ENCODE results near the gene KRTAP17-1. TPM values are rescaled to one million over a fixed set of nuclear protein-coding genes. Genes with fewer than 3 reads are reported as not detected.
"Not testable (repeated sequence)": the region's sequence is repeated elsewhere in the genome, so short reads cannot be mapped to it uniquely, and the experiment has no call there.

The KRTAP17-1 gene, protein sequence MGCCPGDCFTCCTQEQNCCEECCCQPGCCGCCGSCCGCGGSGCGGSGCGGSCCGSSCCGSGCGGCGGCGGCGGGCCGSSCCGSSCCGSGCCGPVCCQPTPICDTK
- total RNA-seq (not detected), polyA plus RNA-seq (not detected)

- Histone ChIP-seq H3K36me3 (ENCODE audit: insufficient read depth) (no peaks in the 10 kb centered on the region), H3K27ac (ENCODE audit: low read depth) (no peak within 1 kb of the TSS), H3K4me1 (ENCODE audit: insufficient read depth) (no peaks in the 10 kb centered on the region), H3K4me3 (ENCODE audit: low read depth, low read length) (no peak within 1 kb of the TSS)
- DNase-seq (ENCODE audit: extremely low spot score), result no peak
- 70% methylated on average over 24 of the region's 24 CpGs for WGBS
These were observed at the start of gene KRTAP17-1 for GRCh38 chr17:41315204-41315794. Gene KRTAP17-1 (minus strand): TSS chr17:41315710. CDS start chr17:41315650, 60 bp downstream.

DNA sequence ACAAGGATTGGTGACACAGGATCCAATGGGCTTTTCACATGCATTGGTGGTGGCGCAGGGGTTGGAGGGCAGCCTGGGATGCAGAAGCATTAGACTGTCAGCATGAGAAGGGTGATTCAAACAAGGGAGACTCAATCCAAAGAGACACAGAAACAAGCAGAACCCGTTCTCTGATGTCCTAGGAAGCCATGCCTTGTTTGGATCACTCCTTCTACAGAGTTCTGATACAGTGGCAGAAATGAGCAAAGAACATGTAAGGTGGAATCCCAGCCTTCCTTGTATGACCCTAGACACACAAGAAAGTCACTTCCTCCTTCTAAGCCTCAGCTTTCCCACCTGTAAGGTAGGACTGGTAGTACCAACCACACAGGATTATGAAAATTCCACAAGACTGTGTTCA is 48.4 kb upstream of the KRTAP17-1 start:
- no peak for DNase-seq (ENCODE audit: extremely low spot score)
- H3K4me3 ChIP-seq (ENCODE audit: low read depth, low read length), result no peak overlapping the region
- H3K36me3 ChIP-seq (ENCODE audit: insufficient read depth), result no peaks in the 10 kb centered on the region
- 83% methylated on average over 2 of the region's 2 CpGs for WGBS
- no peaks in the 10 kb centered on the region for H3K4me1 ChIP-seq (ENCODE audit: insufficient read depth)
- no peak overlapping the region for H3K27ac ChIP-seq (ENCODE audit: low read depth)

DNA sequence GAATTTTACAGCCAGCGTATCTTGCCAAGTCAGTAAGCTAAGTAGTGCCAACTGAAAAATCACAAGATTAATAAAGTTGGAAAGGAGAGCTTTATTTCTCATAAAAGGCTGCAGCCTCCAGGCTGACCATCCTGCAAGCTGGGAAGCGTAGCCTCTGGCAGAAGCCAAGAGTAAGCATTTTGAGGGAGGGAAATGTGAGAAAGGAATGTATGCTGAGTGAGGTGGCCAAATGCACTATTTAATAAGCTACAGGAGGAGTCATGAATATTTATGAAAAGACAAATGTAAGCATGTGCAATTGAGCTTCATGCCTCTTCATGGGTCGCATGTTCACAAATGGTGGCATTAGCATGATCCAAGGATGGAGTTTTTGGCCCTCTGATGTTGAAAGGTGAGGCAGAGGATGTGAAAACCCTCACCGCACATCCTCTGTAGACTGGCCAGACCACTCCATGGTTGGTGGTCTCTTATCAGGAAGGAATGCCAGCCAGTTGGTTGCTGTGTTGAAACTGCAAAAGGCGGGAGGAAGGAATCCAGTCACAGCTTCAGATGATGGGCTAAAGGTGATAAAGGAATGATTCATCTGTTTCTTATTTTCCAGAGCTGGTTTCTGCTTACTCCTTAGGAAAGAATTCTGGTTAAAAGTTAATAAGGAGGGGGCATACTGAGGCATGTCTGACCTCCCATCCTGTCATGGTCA is 44.9 kb upstream of the KRTAP17-1 start:
- Histone ChIP-seq H3K36me3 (ENCODE audit: insufficient read depth) (no peaks in the 10 kb centered on the region), H3K27ac (ENCODE audit: low read depth) (no peak overlapping the region), H3K4me3 (ENCODE audit: low read depth, low read length) (no peak overlapping the region), H3K4me1 (ENCODE audit: insufficient read depth) (no peaks in the 10 kb centered on the region)
- 64% methylated on average over 5 of the region's 5 CpGs for WGBS
- no peak for DNase-seq (ENCODE audit: extremely low spot score)

- H3K4me3 ChIP-seq (ENCODE audit: low read depth, low read length), result no peak overlapping the region
- H3K4me1 ChIP-seq (ENCODE audit: insufficient read depth), result no peaks in the 10 kb centered on the region
- 79% methylated on average over 4 of the region's 4 CpGs for WGBS
- no peaks in the 10 kb centered on the region for H3K36me3 ChIP-seq (ENCODE audit: insufficient read depth)
- DNase-seq (ENCODE audit: extremely low spot score), result no peak
- no peak overlapping the region for H3K27ac ChIP-seq (ENCODE audit: low read depth)
These were observed 39.0 kb upstream of the KRTAP17-1 start for GRCh38 chr17:41354536-41354935.

GRCh38 chr17:41352597-41353366 is 37.3 kb upstream of the KRTAP17-1 start:
- WGBS, result 73% methylated on average over 7 of the region's 7 CpGs
- Histone ChIP-seq H3K36me3 (ENCODE audit: insufficient read depth) (no peaks in the 10 kb centered on the region), H3K4me1 (ENCODE audit: insufficient read depth) (no peaks in the 10 kb centered on the region), H3K27ac (ENCODE audit: low read depth) (no peak overlapping the region), H3K4me3 (ENCODE audit: low read depth, low read length) (no peak overlapping the region)
- no peak for DNase-seq (ENCODE audit: extremely low spot score)

DNA sequence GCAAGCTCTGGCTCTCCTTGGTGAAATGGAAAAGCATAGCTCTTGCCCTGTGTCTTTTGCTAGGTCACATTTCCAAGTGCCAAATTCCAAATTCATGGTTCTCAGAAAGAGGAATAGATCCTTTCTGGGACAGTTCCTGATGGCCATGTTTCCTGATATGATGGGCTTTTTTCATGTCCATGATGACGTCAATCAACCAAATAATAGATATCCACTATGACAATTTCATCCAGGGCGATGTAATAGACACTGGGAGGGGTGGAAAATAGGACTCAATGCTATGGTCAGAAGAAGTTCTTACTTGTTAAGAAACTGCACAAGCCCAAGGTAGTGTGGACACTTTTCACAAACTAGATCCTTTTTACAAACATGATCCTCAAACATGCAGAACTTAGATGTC is 35.7 kb upstream of the KRTAP17-1 start:
- H3K4me3 ChIP-seq (ENCODE audit: low read depth, low read length), result no peak overlapping the region
- 83% methylated on average over 2 of the region's 2 CpGs for WGBS
- H3K4me1 ChIP-seq (ENCODE audit: insufficient read depth), result no peaks in the 10 kb centered on the region
- no peak for DNase-seq (ENCODE audit: extremely low spot score)
- no peaks in the 10 kb centered on the region for H3K36me3 ChIP-seq (ENCODE audit: insufficient read depth)
- no peak overlapping the region for H3K27ac ChIP-seq (ENCODE audit: low read depth)

GRCh38 chr17:41350381-41350878 is 34.9 kb upstream of the KRTAP17-1 start, which contains the start of gene KRT33A:
Gene KRT33A (minus strand): TSS chr17:41350828. CDS start chr17:41350767, 61 bp downstream.
- DNase-seq (ENCODE audit: extremely low spot score); H3K36me3 ChIP-seq (ENCODE audit: insufficient read depth): not testable (repeated sequence)
- WGBS, result 89% methylated on average over 16 of the region's 16 CpGs

GRCh38 chr17:41347869-41348760 is 32.6 kb upstream of the KRTAP17-1 start:
- 80% methylated on average over 7 of the region's 7 CpGs for WGBS
- Histone ChIP-seq H3K27ac (ENCODE audit: low read depth) (no peak overlapping the region), H3K4me1 (ENCODE audit: insufficient read depth) (no peaks in the 10 kb centered on the region), H3K4me3 (ENCODE audit: low read depth, low read length) (no peak overlapping the region), H3K36me3 (ENCODE audit: insufficient read depth) (no peaks in the 10 kb centered on the region)
- DNase-seq (ENCODE audit: extremely low spot score), result no peak

More at GRCh38 chr17:41350381-41350878, 34.9 kb upstream of the KRTAP17-1 start, which contains the start of gene KRT33A:
- H3K27ac ChIP-seq (ENCODE audit: low read depth); H3K4me3 ChIP-seq (ENCODE audit: low read depth, low read length); H3K4me1 ChIP-seq (ENCODE audit: insufficient read depth): not testable (repeated sequence)

DNA sequence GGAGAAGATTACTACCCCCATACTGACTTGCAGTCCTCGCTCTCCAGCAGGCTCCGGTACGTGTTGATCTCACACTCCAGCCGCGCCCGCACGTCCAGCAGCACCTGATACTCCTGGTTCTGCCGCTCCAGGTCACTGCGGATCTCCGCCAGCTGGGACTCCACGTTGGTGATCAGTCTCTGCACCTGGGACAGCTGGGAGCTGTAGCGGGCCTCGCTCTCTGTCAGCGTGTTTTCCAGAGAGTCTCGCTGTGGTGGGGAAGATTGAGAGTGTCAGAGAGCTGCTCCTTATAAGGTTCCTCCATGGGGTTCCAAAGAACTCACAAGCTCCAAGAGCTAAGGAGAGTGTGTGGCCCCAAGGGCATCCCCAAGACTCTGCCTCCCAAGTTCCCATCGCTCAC is 30.9 kb upstream of the KRTAP17-1 start:
- not testable (repeated sequence) for H3K4me3 ChIP-seq (ENCODE audit: low read depth, low read length); DNase-seq (ENCODE audit: extremely low spot score); H3K4me1 ChIP-seq (ENCODE audit: insufficient read depth); H3K27ac ChIP-seq (ENCODE audit: low read depth); H3K36me3 ChIP-seq (ENCODE audit: insufficient read depth)
- 93% methylated on average over 16 of the region's 16 CpGs for WGBS

- H3K4me3 ChIP-seq (ENCODE audit: low read depth, low read length), result no peak overlapping the region
- DNase-seq (ENCODE audit: extremely low spot score), result no peak
- H3K4me1 ChIP-seq (ENCODE audit: insufficient read depth), result no peaks in the 10 kb centered on the region
- no peak overlapping the region for H3K27ac ChIP-seq (ENCODE audit: low read depth)
- no peaks in the 10 kb centered on the region for H3K36me3 ChIP-seq (ENCODE audit: insufficient read depth)
- WGBS, result 82% methylated on average over 3 of the region's 3 CpGs
These were observed 30.5 kb upstream of the KRTAP17-1 start for GRCh38 chr17:41345992-41346391.

- Histone ChIP-seq H3K36me3 (ENCODE audit: insufficient read depth) (no peaks in the 10 kb centered on the region), H3K4me3 (ENCODE audit: low read depth, low read length) (no peak overlapping the region), H3K27ac (ENCODE audit: low read depth) (no peak overlapping the region), H3K4me1 (ENCODE audit: insufficient read depth) (no peaks in the 10 kb centered on the region)
- WGBS, result 77% methylated on average over 3 of the region's 3 CpGs
- no peak for DNase-seq (ENCODE audit: extremely low spot score)
These were observed 27.5 kb upstream of the KRTAP17-1 start for GRCh38 chr17:41343029-41343428.

GRCh38 chr17:41340934-41341861 is 25.7 kb upstream of the KRTAP17-1 start:
- H3K27ac ChIP-seq (ENCODE audit: low read depth), result no peak overlapping the region
- H3K4me1 ChIP-seq (ENCODE audit: insufficient read depth), result no peaks in the 10 kb centered on the region
- DNase-seq (ENCODE audit: extremely low spot score), result no peak
- WGBS, result 49% methylated on average over 7 of the region's 7 CpGs
- no peak overlapping the region for H3K4me3 ChIP-seq (ENCODE audit: low read depth, low read length)
- H3K36me3 ChIP-seq (ENCODE audit: insufficient read depth), result no peaks in the 10 kb centered on the region
